Cerebellar cortex (tissue), 1 donor: ENCODE measurements around the gene TNFAIP8L3.

Experiments
- DNase-seq: peaks from one replicate; pipeline ENCODE4 v3.0.0-alpha.2; 2015; ENCODE audit warnings: low spot score

Gene TNFAIP8L3

DNA sequence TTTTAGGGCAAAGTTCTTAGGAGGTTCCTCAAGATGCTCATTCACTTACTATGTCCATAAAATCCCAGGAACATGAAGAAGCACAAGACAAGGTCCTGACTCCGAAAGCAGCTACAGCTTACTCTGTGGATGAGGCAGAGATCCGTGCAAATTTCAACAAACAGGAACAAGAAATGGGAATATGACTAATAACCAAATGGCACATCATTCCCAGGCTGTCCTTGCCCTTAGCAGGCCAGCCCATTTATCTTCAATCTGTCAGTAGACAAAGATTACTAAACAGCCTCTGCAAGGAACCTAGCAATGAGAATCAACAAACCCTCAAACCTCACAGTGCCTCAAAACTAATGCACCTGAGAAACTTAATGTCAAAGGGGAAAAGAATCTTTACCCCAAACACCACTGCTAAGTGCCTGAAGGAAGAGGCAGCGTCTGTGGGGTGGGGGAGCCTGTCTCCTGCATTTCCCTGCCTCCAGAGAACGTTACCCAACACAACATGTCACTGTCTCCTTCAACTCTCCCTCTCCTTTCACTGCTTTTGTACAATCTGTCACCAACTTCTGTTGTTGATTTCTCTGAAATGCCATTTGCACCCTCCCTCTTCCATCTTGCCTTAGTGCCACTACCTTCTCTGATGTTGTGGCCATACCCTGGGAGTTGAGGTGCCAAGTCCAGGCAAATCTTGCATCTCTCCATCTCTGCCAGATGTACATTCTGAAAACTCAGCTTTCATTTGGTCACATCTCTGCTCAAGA, 4.8 kb downstream of the TNFAIP8L3 start:
- no peak for DNase-seq

DNA sequence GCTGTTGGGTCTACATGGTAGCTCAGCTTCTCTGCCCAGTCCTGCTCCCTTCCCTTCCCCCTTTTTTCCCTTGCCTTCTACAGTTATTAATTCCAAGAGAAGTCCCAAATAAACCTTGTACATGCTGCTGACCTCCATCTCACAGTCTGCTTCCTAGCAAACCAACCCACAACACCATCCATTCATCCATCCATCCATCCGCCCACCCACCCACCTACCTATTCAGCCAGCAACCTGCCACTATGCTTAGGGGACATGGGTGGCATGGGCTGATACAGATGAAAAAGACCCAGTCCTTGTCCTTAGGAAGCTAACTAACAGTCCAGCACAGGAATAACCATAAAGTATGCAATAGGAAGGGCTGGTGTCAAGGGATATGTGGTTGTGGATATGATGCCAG, 5.7 kb downstream of the TNFAIP8L3 start:
- DNase-seq = no peak

GRCh38 chr15:51088585-51088984, 6.1 kb downstream of the TNFAIP8L3 start:
- no peak for DNase-seq

DNA sequence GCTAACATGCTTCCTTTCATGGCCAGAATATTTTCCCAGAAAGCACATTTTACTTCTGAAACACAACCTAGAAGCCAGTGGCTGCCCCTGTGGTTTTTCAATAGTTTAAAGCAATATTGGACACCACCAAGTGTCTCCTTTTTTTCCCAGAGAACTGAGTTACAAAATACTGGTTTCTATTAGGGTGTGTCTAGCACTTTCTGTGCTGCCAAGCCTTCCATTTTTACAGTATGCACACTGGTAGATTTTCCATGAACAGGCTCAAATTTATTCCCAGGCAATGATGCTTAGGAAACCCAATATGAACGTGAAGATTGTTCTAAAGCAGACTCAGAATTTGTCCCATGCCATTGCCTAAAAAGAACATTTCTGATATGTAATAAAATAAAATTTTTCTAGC, 7.2 kb downstream of the TNFAIP8L3 start:
- DNase-seq = no peak

DNA sequence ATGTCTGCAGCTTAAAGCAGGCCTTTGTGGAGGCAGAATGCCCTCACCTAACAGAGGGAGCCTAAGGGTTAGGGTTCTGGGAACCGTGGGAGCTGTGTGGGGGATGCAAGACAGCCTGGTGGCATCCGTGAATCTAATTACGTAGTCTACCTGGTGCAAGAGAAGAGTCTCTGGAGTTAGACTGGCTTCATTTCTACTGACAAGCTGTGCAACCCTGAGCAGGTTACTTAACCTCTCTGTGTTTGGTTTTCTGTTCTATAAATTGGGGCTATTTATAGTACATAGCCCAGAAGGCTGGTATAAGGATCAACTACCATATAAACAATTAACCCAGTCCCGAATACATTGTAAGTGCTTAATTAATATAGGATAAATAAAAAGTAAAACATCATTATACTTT, 8.3 kb downstream of the TNFAIP8L3 start:
- DNase-seq = no peak

- no peak for DNase-seq
Observed at GRCh38 chr15:51085764-51086163, 8.9 kb downstream of the TNFAIP8L3 start.

DNA sequence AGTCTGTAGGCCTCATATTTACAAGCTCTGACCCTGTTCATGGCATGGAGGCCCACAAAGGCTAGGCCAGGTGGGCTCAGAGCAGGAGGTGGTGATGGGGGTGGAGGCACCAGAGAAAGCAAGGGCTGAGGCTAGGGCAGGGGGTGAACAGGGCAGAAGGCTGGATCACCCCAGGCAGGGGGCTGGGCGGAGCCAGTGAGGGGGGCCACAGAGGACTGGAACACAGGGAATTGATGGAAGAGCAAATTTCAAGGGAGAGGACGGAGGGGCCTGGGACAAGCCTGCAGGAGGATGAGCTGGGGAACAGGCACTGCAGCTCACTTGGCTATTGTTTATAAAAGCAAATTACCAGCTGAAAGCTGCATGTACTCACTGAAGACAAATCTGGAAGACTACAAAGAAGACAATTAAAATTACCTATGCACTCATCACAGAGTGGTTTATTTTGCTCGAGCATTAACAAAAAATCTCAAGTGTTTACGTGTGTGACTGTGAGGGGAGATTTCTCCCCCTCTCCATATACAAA, 11.0 kb downstream of the TNFAIP8L3 start:
- no peak for DNase-seq

- no peak for DNase-seq
Observed at GRCh38 chr15:51082246-51082645, 12.5 kb downstream of the TNFAIP8L3 start.

GRCh38 chr15:51080286-51080685, 14.4 kb downstream of the TNFAIP8L3 start:
- DNase-seq = no peak

DNA sequence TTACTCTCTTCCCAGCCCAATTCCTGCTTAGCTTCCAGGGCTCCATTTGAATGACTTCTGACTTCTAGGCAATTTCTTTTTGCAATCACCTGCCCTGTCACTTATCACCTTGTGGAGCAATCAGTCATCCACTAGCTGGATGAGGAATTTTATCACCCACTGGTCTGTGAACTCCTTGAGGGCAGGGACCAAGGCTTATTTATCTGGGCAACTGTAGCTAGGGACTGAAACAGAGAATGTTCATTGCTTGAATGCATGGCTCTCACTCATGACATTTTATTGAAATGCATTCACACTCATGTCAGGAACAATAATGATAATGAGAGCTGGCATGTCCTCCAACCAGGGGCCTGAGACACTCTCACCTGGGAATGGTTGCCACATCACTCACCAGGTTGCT, 15.5 kb downstream of the TNFAIP8L3 start:
- no peak for DNase-seq

- no peak for DNase-seq
Observed at GRCh38 chr15:51077221-51078153, 17.2 kb downstream of the TNFAIP8L3 start.

DNA sequence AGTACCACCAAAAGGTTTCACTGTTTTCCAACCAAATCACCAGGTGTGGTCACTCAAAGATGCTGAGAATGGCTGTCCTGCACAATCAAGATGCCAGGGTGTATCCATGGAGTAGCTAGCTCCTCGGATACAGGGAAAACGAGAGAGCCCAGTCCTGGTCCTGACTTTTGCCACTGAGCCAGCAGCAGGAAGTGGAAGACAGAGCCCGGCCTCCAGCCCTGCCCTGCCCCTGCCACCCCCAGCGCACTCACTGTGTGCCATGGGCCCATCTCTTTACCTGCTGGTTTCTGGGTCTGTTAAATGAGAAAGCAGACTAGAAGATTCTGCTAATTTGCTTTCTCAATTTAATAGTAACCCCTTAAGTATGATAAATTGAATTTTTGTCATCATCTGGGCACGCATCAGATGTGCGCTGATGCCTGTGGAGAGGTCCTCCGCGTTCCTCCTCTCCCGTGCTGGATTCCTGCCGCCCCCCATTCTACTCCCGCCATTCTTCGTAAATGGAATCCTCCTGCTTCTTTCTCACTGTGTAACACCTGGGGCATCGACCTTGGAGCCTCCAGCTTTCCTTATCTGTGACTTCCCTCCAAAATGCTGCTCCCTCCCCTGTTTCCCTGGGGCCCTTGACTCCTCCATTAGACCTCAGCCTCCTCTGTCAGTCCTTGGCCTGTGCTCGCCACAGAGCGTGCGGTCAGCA, 18.0 kb downstream of the TNFAIP8L3 start:
- DNase-seq = no peak

GRCh38 chr15:51075826-51076523, 18.7 kb downstream of the TNFAIP8L3 start:
- DNase-seq = no peak

DNA sequence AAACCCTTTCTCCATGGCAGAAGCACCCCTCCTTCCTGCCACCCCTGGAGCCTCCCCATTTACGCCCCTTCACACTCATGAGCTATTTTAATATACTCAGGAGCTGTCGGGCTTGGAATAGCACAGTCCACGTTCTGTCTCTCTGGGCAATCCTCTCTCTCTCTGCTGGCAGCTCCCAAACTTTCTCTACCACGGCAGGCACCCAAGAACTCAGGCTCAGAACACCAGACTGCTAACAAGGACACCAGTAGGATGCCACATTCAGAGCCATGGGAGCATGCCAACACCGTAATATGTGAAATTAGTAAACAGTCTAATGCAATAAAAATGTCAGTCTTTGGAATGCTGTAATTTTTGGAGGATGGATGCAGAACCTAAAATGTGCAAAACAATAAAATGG, 19.3 kb downstream of the TNFAIP8L3 start:
- DNase-seq = no peak

DNA sequence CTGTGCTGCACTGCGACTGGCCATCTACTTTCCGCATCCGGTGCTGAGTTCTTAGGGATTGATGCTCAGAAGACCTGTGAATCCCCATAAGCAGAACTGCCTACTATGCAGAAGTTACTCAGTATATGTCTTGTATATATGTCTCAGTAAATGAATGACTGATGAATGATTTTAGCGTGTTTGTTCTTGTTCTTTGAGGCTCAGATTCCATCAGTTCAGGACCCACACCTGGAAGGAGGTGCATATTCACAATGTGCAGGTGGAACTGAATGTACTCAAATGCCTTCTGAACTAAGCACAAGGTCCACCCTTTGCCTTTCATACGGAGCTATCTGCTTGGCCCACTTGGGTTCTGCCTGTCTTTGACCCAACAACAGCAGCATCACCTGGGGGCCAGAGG, 19.8 kb downstream of the TNFAIP8L3 start:
- no peak for DNase-seq

GRCh38 chr15:51071578-51071977, 23.1 kb downstream of the TNFAIP8L3 start:
- DNase-seq = no peak

DNA sequence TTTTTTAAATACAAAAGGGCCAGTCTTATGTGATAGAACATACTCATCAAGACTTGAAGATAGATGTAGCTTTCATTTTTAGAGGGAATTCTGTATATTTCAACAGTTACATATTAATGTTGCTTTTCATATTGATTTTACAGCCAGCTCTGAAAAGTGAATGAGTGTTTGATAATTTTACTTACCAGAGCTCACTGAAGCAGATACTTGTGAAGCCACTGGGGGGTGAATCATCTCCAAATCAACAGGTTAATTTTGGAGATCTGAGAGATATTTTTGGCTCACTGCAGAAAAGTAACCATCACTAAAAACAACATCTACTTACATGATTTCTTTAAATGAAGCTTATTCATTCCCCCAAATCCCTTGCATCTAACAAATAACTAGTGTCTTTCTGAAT, 24.7 kb downstream of the TNFAIP8L3 start:
- no peak for DNase-seq

- no peak for DNase-seq
Observed at GRCh38 chr15:51067510-51067909, 27.2 kb downstream of the TNFAIP8L3 start.

DNA sequence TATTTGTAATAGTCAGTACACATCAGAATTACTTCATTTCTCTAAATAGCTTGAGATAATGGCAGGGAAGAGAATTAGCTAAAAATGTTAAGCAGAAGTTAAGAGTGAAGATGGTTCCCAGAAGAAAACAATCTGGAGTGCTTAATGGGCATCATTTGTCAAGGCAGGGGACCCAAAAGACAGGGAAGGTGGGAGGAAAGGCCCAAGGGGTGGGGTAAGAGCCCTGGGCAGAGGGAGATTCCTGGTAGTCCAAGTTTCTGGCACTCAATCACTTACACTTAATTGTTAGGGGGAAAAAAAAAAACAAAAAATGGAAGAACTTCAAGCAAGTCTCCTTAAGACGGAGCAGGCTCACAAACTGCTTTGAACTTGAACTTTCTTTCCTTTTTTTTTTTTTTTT, 28.9 kb downstream of the TNFAIP8L3 start:
- DNase-seq = no peak

- DNase-seq = no peak
Observed at GRCh38 chr15:51065261-51065660, 29.4 kb downstream of the TNFAIP8L3 start.

DNA sequence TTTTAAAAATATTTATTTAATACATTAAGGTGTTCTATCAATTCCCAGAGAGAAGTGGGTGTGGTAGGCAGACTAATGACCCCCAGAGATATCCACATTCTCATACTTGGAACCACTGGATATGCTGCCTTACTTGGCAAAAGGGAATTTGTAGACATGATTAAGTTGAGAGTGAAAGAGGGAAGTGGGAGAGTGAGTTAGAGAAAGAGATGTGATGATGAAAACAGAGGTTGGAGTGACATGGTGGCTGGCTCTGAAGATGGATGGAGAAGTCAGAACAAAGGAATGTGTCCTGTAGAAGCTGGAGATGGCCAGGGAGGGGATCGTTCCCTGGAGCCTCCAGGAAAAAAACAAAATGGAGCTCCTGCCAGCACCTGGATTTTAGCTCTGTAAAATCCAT, 32.0 kb downstream of the TNFAIP8L3 start:
- no peak for DNase-seq
